HG03196 (cell line): ENCODE results near the gene ZSCAN10.
A peak's percentile ranks its signal among the peaks of the same experiment; 100 is the strongest.
"Not testable (repeated sequence)": the region's sequence is repeated elsewhere in the genome, so short reads cannot be mapped to it uniquely, and the experiment has no call there.

ENCODE experiments used
- ATAC-seq: cut with Tn5 transposase; IDR thresholded peaks from one replicate; pipeline ENCODE4 v1.9.1; 2021; ENCODE audit not compliant: unreplicated experiment

The ZSCAN10 gene

GRCh38 chr16:3065069-3065741 lies 33.9 kb downstream of the ZSCAN10 start, which contains the start of gene IL32:
TSS of gene IL32 (plus strand) at chr16:3065640. CDS start at chr16:3065812, 172 bp downstream.
- no peak for ATAC-seq

- no peak for ATAC-seq
Observed at GRCh38 chr16:3063625-3064386, 35.3 kb downstream of the ZSCAN10 start.

- no peak for ATAC-seq
Observed at GRCh38 chr16:3062553-3062952, 36.5 kb downstream of the ZSCAN10 start.

GRCh38 chr16:3060339-3061127 lies 38.6 kb downstream of the ZSCAN10 start:
- no peak for ATAC-seq

GRCh38 chr16:3059723-3060242 lies 39.3 kb downstream of the ZSCAN10 start:
- no peak for ATAC-seq

- peak; percentile 75 for ATAC-seq
Observed at GRCh38 chr16:3059041-3059722, 39.9 kb downstream of the ZSCAN10 start.

- no peak for ATAC-seq
Observed at GRCh38 chr16:3058139-3059030, 40.7 kb downstream of the ZSCAN10 start.

- no peak for ATAC-seq
Observed at GRCh38 chr16:3057181-3058138, 41.6 kb downstream of the ZSCAN10 start.

- no peak for ATAC-seq
Observed at GRCh38 chr16:3056336-3057180, 42.5 kb downstream of the ZSCAN10 start.

- not testable (repeated sequence) for ATAC-seq
Observed at GRCh38 chr16:3055734-3056115, 43.4 kb downstream of the ZSCAN10 start.

GRCh38 chr16:3054965-3055733 lies 43.9 kb downstream of the ZSCAN10 start:
- no peak for ATAC-seq

- ATAC-seq, result not testable (repeated sequence)
Observed at GRCh38 chr16:3053330-3053710, 45.8 kb downstream of the ZSCAN10 start.

GRCh38 chr16:3052571-3053329 lies 46.3 kb downstream of the ZSCAN10 start:
- not testable (repeated sequence) for ATAC-seq

- ATAC-seq, result no peak
Observed at GRCh38 chr16:3051494-3051893, 47.6 kb downstream of the ZSCAN10 start.

- ATAC-seq, result no peak
Observed at GRCh38 chr16:3051009-3051408, 48.1 kb downstream of the ZSCAN10 start.

- ATAC-seq, result no peak
Observed at GRCh38 chr16:3050487-3050886, 48.6 kb downstream of the ZSCAN10 start.
